ENCODE data around the gene KCNJ18.

KCNJ18 gene

GRCh38 chr17:21676281-21677111, 15.8 kb upstream of the KCNJ18 start:
- Histone ChIP-seq H3K9ac (ENCODE audit: low read depth, low read length, poor library complexity) (no peak overlapping the region), H3K4ac (ENCODE audit: low read length) (no peak overlapping the region), H2BK5ac (ENCODE audit: low read length) (peak overlapping the region; percentile 1), H3K4me3 (ENCODE audit: low read length in 2 of 2) (peak overlapping the region in 1 of 2 donors; percentile 50), H3K36me3 (replicated peaks in 1 of 2; ENCODE audit: control insufficient read depth in 2 of 2, insufficient read depth in 2 of 2, low read length in 2 of 2) (no peaks in the 10 kb centered on the region), H3K23ac (ENCODE audit: low read depth, low read length, poor library complexity) (no peak overlapping the region), H3K79me1 (ENCODE audit: low read depth, low read length) (no peaks in the 10 kb centered on the region), H3K27ac (replicated peaks; ENCODE audit: low read length) (no peak overlapping the region), H4K91ac (ENCODE audit: low read depth, low read length, poor library complexity) (no peak overlapping the region), H3K4me2 (ENCODE audit: insufficient read depth, low read length, poor library complexity, severe bottlenecking) (no peak overlapping the region), H3K14ac (ENCODE audit: low read length) (no peak overlapping the region), H3K9me3 (replicated peaks in 1 of 2; ENCODE audit: control insufficient read depth in 2 of 2, insufficient read depth in 1 of 2, low read depth in 1 of 2, low read length in 2 of 2) (peaks cover 0 to 26% of the 10 kb centered on the region in 2 donors), H3K27me3 (ENCODE audit: control insufficient read depth in 3 of 3, insufficient read depth in 3 of 3, low read depth in 1 of 3, low read length in 3 of 3) (peaks cover 0 to 10% (median 0%) of the 10 kb centered on the region in 3 experiments), H2AK5ac (ENCODE audit: low read depth, low read length) (no peak overlapping the region), H2BK120ac (ENCODE audit: low read depth, low read length) (no peak overlapping the region), H4K8ac (ENCODE audit: low read depth, low read length) (no peak overlapping the region), H3K4me1 (ENCODE audit: control insufficient read depth in 2 of 2, insufficient read depth in 1 of 2, low read depth in 1 of 2, low read length in 2 of 2) (no peaks in the 10 kb centered on the region), H2BK15ac (ENCODE audit: low read length) (no peak overlapping the region), H2BK12ac (ENCODE audit: low read length) (no peak overlapping the region), H3K18ac (ENCODE audit: low read length) (peak overlapping the region; percentile 15), H2AFZ (ENCODE audit: low read length) (no peak overlapping the region)
- no CpG with 5 or more reads among the region's 30 CpGs for WGBS, 2 donors (ENCODE audit: extremely low coverage in 2 of 2, insufficient read length in 2 of 2, insufficient replicate concordance in 1 of 2)
- no peak for DNase-seq (ENCODE audit: low spot score)

GRCh38 chr17:21677126-21677910, 15.0 kb upstream of the KCNJ18 start:
- Histone ChIP-seq H3K9ac (ENCODE audit: low read depth, low read length, poor library complexity) (no peak overlapping the region), H3K14ac (ENCODE audit: low read length) (no peak overlapping the region), H3K4me2 (ENCODE audit: insufficient read depth, low read length, poor library complexity, severe bottlenecking) (no peak overlapping the region), H3K23ac (ENCODE audit: low read depth, low read length, poor library complexity) (no peak overlapping the region), H3K79me1 (ENCODE audit: low read depth, low read length) (no peaks in the 10 kb centered on the region), H3K27me3 (ENCODE audit: control insufficient read depth in 3 of 3, insufficient read depth in 3 of 3, low read depth in 1 of 3, low read length in 3 of 3) (peaks cover 0 to 10% (median 0%) of the 10 kb centered on the region in 3 experiments), H3K9me3 (replicated peaks in 1 of 2; ENCODE audit: control insufficient read depth in 2 of 2, insufficient read depth in 1 of 2, low read depth in 1 of 2, low read length in 2 of 2) (peaks cover 0 to 26% of the 10 kb centered on the region in 2 donors), H2BK120ac (ENCODE audit: low read depth, low read length) (no peak overlapping the region), H3K18ac (ENCODE audit: low read length) (no peak overlapping the region), H3K4ac (ENCODE audit: low read length) (no peak overlapping the region), H2BK5ac (ENCODE audit: low read length) (peak overlapping the region; percentile 1), H3K4me3 (ENCODE audit: low read length in 2 of 2) (peak overlapping the region in 1 of 2 donors; percentile 41), H2BK15ac (ENCODE audit: low read length) (no peak overlapping the region), H2AK5ac (ENCODE audit: low read depth, low read length) (no peak overlapping the region), H2AFZ (ENCODE audit: low read length) (peak overlapping the region; percentile 49), H3K27ac (replicated peaks; ENCODE audit: low read length) (no peak overlapping the region), H2BK12ac (ENCODE audit: low read length) (no peak overlapping the region), H3K4me1 (ENCODE audit: control insufficient read depth in 2 of 2, insufficient read depth in 1 of 2, low read depth in 1 of 2, low read length in 2 of 2) (no peaks in the 10 kb centered on the region), H4K8ac (ENCODE audit: low read depth, low read length) (no peak overlapping the region), H3K36me3 (replicated peaks in 1 of 2; ENCODE audit: control insufficient read depth in 2 of 2, insufficient read depth in 2 of 2, low read length in 2 of 2) (no peaks in the 10 kb centered on the region), H4K91ac (ENCODE audit: low read depth, low read length, poor library complexity) (no peak overlapping the region)
- whole genome bisulfite sequencing, 2 donors (ENCODE audit: extremely low coverage in 2 of 2, insufficient read length in 2 of 2, insufficient replicate concordance in 1 of 2) = no CpG with 5 or more reads among the region's 15 CpGs
- DNase-seq (ENCODE audit: low spot score) = no peak

GRCh38 chr17:21677911-21678310, 14.4 kb upstream of the KCNJ18 start:
- Histone ChIP-seq H3K4me3 (ENCODE audit: low read length in 2 of 2) (no peak overlapping the region), H4K91ac (ENCODE audit: low read depth, low read length, poor library complexity) (no peak overlapping the region), H2AK5ac (ENCODE audit: low read depth, low read length) (no peak overlapping the region), H3K9ac (ENCODE audit: low read depth, low read length, poor library complexity) (no peak overlapping the region), H3K14ac (ENCODE audit: low read length) (no peak overlapping the region), H3K4ac (ENCODE audit: low read length) (no peak overlapping the region), H2BK15ac (ENCODE audit: low read length) (no peak overlapping the region), H3K27ac (replicated peaks; ENCODE audit: low read length) (no peak overlapping the region), H2BK5ac (ENCODE audit: low read length) (no peak overlapping the region), H3K79me1 (ENCODE audit: low read depth, low read length) (no peaks in the 10 kb centered on the region), H2BK120ac (ENCODE audit: low read depth, low read length) (no peak overlapping the region), H2AFZ (ENCODE audit: low read length) (peak overlapping the region; percentile 49), H4K8ac (ENCODE audit: low read depth, low read length) (no peak overlapping the region), H3K23ac (ENCODE audit: low read depth, low read length, poor library complexity) (peak overlapping the region; percentile 31), H3K27me3 (ENCODE audit: control insufficient read depth in 3 of 3, insufficient read depth in 3 of 3, low read depth in 1 of 3, low read length in 3 of 3) (peaks cover 0 to 10% (median 0%) of the 10 kb centered on the region in 3 experiments), H2BK12ac (ENCODE audit: low read length) (no peak overlapping the region), H3K36me3 (replicated peaks in 1 of 2; ENCODE audit: control insufficient read depth in 2 of 2, insufficient read depth in 2 of 2, low read length in 2 of 2) (no peaks in the 10 kb centered on the region), H3K18ac (ENCODE audit: low read length) (no peak overlapping the region), H3K9me3 (replicated peaks in 1 of 2; ENCODE audit: control insufficient read depth in 2 of 2, insufficient read depth in 1 of 2, low read depth in 1 of 2, low read length in 2 of 2) (peaks cover 0 to 26% of the 10 kb centered on the region in 2 donors), H3K4me1 (ENCODE audit: control insufficient read depth in 2 of 2, insufficient read depth in 1 of 2, low read depth in 1 of 2, low read length in 2 of 2) (no peaks in the 10 kb centered on the region), H3K4me2 (ENCODE audit: insufficient read depth, low read length, poor library complexity, severe bottlenecking) (no peak overlapping the region)
- no peak for DNase-seq (ENCODE audit: low spot score)
- no CpG with 5 or more reads among the region's 17 CpGs for WGBS, 2 donors (ENCODE audit: extremely low coverage in 2 of 2, insufficient read length in 2 of 2, insufficient replicate concordance in 1 of 2)
